Measurements from ENCODE around the gene RNF114.

- no peak for TF ChIP-seq GATA2 (IDR thresholded peaks at IDR 0.05; ENCODE audit: low read depth, low read length)
- no peak for TF ChIP-seq GATA3 (IDR thresholded peaks at IDR 0.05; ENCODE audit: low read depth, low read length)
Observed at GRCh38 chr20:49969946-49970345, 33.7 kb downstream of the RNF114 start.

Measured in SH-SY5Y (cell line).